ENCODE data around the gene UNC13C.
"Not testable (repeated sequence)": the region's sequence is repeated elsewhere in the genome, so short reads cannot be mapped to it uniquely, and the experiment has no call there.

UNC13C gene

GRCh38 chr15:53978253-53978906 is at the start of gene UNC13C:
Gene UNC13C (plus strand): TSS chr15:53978441. CDS start chr15:54012904, 34,463 bp downstream.
- DNase-seq (ENCODE audit: low read depth in 1 of 2, low spot score in 1 of 2): no peak

- no peak for DNase-seq (ENCODE audit: low read depth in 1 of 2, low spot score in 1 of 2)
Observed at GRCh38 chr15:53936137-53936536, 42.1 kb upstream of the UNC13C start.

- not testable (repeated sequence) for DNase-seq (ENCODE audit: low read depth in 1 of 2, low spot score in 1 of 2)
Observed at GRCh38 chr15:53937632-53938031, 40.6 kb upstream of the UNC13C start.

- no peak for DNase-seq (ENCODE audit: low read depth in 1 of 2, low spot score in 1 of 2)
Observed at GRCh38 chr15:53950572-53950971, 27.7 kb upstream of the UNC13C start.

- DNase-seq (ENCODE audit: low read depth in 1 of 2, low spot score in 1 of 2): no peak
Observed at GRCh38 chr15:53955396-53955795, 22.8 kb upstream of the UNC13C start.

GRCh38 chr15:53962646-53963561 is 15.3 kb upstream of the UNC13C start:
- DNase-seq (ENCODE audit: low read depth in 1 of 2, low spot score in 1 of 2): peak in 1 of 2 donors; percentile 0

- no peak for DNase-seq (ENCODE audit: low read depth in 1 of 2, low spot score in 1 of 2)
Observed at GRCh38 chr15:53963801-53964200, 14.4 kb upstream of the UNC13C start.

GRCh38 chr15:53974121-53974520 is 4.1 kb upstream of the UNC13C start:
- no peak for DNase-seq (ENCODE audit: low read depth in 1 of 2, low spot score in 1 of 2)

- no peak for DNase-seq (ENCODE audit: low read depth in 1 of 2, low spot score in 1 of 2)
Observed at GRCh38 chr15:53974813-53975212, 3.4 kb upstream of the UNC13C start.

- DNase-seq (ENCODE audit: low read depth in 1 of 2, low spot score in 1 of 2): no peak
Observed at GRCh38 chr15:53976844-53977392, 1.3 kb upstream of the UNC13C start.

- DNase-seq (ENCODE audit: low read depth in 1 of 2, low spot score in 1 of 2): no peak
Observed at GRCh38 chr15:53979051-53979788, 979 bp downstream of the UNC13C start.

GRCh38 chr15:53980021-53980420 is 1.8 kb downstream of the UNC13C start:
- DNase-seq (ENCODE audit: low read depth in 1 of 2, low spot score in 1 of 2): no peak

GRCh38 chr15:53982071-53982680 is 3.9 kb downstream of the UNC13C start:
- no peak for DNase-seq (ENCODE audit: low read depth in 1 of 2, low spot score in 1 of 2)

GRCh38 chr15:53982876-53983275 is 4.6 kb downstream of the UNC13C start:
- DNase-seq (ENCODE audit: low read depth in 1 of 2, low spot score in 1 of 2): no peak

- DNase-seq (ENCODE audit: low read depth in 1 of 2, low spot score in 1 of 2): no peak
Observed at GRCh38 chr15:53984221-53984620, 6.0 kb downstream of the UNC13C start.

- no peak for DNase-seq (ENCODE audit: low read depth in 1 of 2, low spot score in 1 of 2)
Observed at GRCh38 chr15:53985562-53985961, 7.3 kb downstream of the UNC13C start.

GRCh38 chr15:53987480-53987879 is 9.2 kb downstream of the UNC13C start:
- no peak for DNase-seq (ENCODE audit: low read depth in 1 of 2, low spot score in 1 of 2)

GRCh38 chr15:54007256-54007655 is 29.0 kb downstream of the UNC13C start:
- no peak for DNase-seq (ENCODE audit: low read depth in 1 of 2, low spot score in 1 of 2)

- no peak for DNase-seq (ENCODE audit: low read depth in 1 of 2, low spot score in 1 of 2)
Observed at GRCh38 chr15:54011656-54012055, 33.4 kb downstream of the UNC13C start.

- no peak for DNase-seq (ENCODE audit: low read depth in 1 of 2, low spot score in 1 of 2)
Observed at GRCh38 chr15:54014067-54014655, 35.9 kb downstream of the UNC13C start.

- no peak for DNase-seq (ENCODE audit: low read depth in 1 of 2, low spot score in 1 of 2)
Observed at GRCh38 chr15:54017251-54017650, 39.0 kb downstream of the UNC13C start.

All from stimulated activated CD4-positive, alpha-beta T cell treated with anti-CD3 and anti-CD28 coated beads, Interleukin-15, amount 100 ng/mL, for 1 hour (primary cell).